B cell (primary cell): ENCODE results near the gene LRRC4.

Experiments
- EZH2 ChIP-seq: IDR thresholded peaks from 2 replicates; pipeline ENCODE4 v1.6.1; 2012; ENCODE audit warnings: borderline replicate concordance, low read depth, mild to moderate bottlenecking, moderate library complexity, low read length; ENCODE audit not compliant: insufficient read depth, poor library complexity, severe bottlenecking
- TF ChIP-seq, protein P1 (sequence below): fragments of 200-600 bp; IDR thresholded peaks from one replicate; pipeline ENCODE4 v1.8.0; 2022; ENCODE audit warnings: antibody characterized with exemption, mild to moderate bottlenecking

DNA sequence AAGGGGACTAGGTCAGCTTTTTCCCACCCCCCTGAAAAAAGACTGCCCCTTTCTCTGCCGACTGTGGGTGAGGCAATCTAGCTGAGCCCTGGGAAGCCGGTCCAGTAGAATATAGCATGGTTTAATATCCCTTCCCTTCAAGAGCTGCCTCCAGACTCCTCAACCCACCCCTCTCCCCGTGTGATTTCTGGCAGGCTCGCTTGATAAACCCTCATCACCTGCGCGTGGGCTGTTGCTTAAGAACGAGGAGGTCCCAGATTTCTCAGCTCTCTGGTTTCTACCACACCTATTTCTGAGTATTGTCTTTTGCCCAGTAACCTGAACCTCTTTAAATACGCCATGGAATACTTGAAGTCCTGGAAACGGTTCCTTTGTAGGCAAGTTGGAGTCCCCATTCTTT is 2.0 kb upstream of the LRRC4 start:
- TF ChIP-seq, protein P1, sequence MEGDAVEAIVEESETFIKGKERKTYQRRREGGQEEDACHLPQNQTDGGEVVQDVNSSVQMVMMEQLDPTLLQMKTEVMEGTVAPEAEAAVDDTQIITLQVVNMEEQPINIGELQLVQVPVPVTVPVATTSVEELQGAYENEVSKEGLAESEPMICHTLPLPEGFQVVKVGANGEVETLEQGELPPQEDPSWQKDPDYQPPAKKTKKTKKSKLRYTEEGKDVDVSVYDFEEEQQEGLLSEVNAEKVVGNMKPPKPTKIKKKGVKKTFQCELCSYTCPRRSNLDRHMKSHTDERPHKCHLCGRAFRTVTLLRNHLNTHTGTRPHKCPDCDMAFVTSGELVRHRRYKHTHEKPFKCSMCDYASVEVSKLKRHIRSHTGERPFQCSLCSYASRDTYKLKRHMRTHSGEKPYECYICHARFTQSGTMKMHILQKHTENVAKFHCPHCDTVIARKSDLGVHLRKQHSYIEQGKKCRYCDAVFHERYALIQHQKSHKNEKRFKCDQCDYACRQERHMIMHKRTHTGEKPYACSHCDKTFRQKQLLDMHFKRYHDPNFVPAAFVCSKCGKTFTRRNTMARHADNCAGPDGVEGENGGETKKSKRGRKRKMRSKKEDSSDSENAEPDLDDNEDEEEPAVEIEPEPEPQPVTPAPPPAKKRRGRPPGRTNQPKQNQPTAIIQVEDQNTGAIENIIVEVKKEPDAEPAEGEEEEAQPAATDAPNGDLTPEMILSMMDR = no peak
- TF ChIP-seq EZH2 = no peak
